RWPE2 (cell line): ENCODE data around the gene MAP2K5.

ENCODE experiments used
- ATAC-seq: fragments of 200-7000 bp; cut with Tn5 transposase; 3 replicates; pipeline ENCODE4 v1.9.1; 2021; ENCODE audit warnings: low read depth
- DNase-seq: peaks from one replicate; pipeline ENCODE4 v3.0.0-alpha.2; 2020; ENCODE audit warnings: low spot score
- H3K27ac ChIP-seq: fragments of 450-650 bp; 2 replicates; pipeline ENCODE4 v1.5.1; 2017; ENCODE audit warnings: mild to moderate bottlenecking; ENCODE audit not compliant: poor library complexity, severe bottlenecking
- H3K27me3 ChIP-seq: fragments of 250-450 bp; sonication (Bioruptor Pico); 2 replicates; pipeline ENCODE4 v1.5.1; 2021; ENCODE audit warnings: mild to moderate bottlenecking, moderate library complexity; ENCODE audit not compliant: insufficient read depth, poor library complexity, severe bottlenecking
- H3K36me3 ChIP-seq: fragments of 250-450 bp; sonication (Bioruptor Pico); 2 replicates; pipeline ENCODE4 v1.5.1; 2020; ENCODE audit warnings: low read depth, mild to moderate bottlenecking, moderate library complexity
- H3K4me1 ChIP-seq: fragments of 250-450 bp; sonication (Bioruptor Pico); 2 replicates; pipeline ENCODE4 v1.5.1; 2021; ENCODE audit warnings: mild to moderate bottlenecking, moderate library complexity; ENCODE audit not compliant: insufficient read depth, poor library complexity, severe bottlenecking
- H3K4me3 ChIP-seq: fragments of 250-450 bp; sonication (Bioruptor Pico); 2 replicates; pipeline ENCODE4 v1.5.1; 2021; ENCODE audit warnings: mild to moderate bottlenecking, moderate library complexity; ENCODE audit not compliant: severe bottlenecking
- H3K9me3 ChIP-seq: fragments of 250-450 bp; sonication (Bioruptor Pico); 2 replicates; pipeline ENCODE4 v1.5.1; 2021; ENCODE audit warnings: mild to moderate bottlenecking, moderate library complexity; ENCODE audit not compliant: severe bottlenecking
- CTCF ChIP-seq: fragments of 450-650 bp; IDR thresholded peaks from one replicate; pipeline ENCODE4 v1.5.1; 2017; ENCODE audit warnings: mild to moderate bottlenecking, moderate library complexity; ENCODE audit not compliant: poor library complexity, severe bottlenecking

Gene MAP2K5

GRCh38 chr15:67826717-67827561 is 284.4 kb downstream of the MAP2K5 start:
- H3K27me3 ChIP-seq = peaks cover 95% of the 10 kb centered on the region
- H3K4me1 ChIP-seq = no peaks in the 10 kb centered on the region
- DNase-seq (peak; percentile 57), ATAC-seq (peak; percentile 14)
- H3K36me3 ChIP-seq = no peaks in the 10 kb centered on the region
- H3K27ac ChIP-seq = no peak overlapping the region
- no peak overlapping the region for H3K4me3 ChIP-seq
- TF ChIP-seq CTCF = no peak
- H3K9me3 ChIP-seq = no peaks in the 10 kb centered on the region

GRCh38 chr15:67827562-67828277 is 285.2 kb downstream of the MAP2K5 start:
- no peak overlapping the region for H3K27ac ChIP-seq
- H3K27me3 ChIP-seq = peaks cover 95% of the 10 kb centered on the region
- ATAC-seq (peak; percentile 2; the same call in 1 of the 3 replicates), DNase-seq (peak; percentile 68)
- no peaks in the 10 kb centered on the region for H3K4me1 ChIP-seq
- TF ChIP-seq CTCF = no peak
- no peaks in the 10 kb centered on the region for H3K36me3 ChIP-seq
- no peak overlapping the region for H3K4me3 ChIP-seq
- H3K9me3 ChIP-seq = no peaks in the 10 kb centered on the region

- Histone ChIP-seq H3K4me1 (no peaks in the 10 kb centered on the region), H3K4me3 (no peak overlapping the region), H3K36me3 (no peaks in the 10 kb centered on the region), H3K27ac (no peak overlapping the region), H3K27me3 (peaks cover 96% of the 10 kb centered on the region), H3K9me3 (no peaks in the 10 kb centered on the region)
- ATAC-seq = no peak; the same call in 2 of the 3 replicates
- no peak for TF ChIP-seq CTCF
- DNase-seq = peak; percentile 63
These were observed 285.9 kb downstream of the MAP2K5 start for GRCh38 chr15:67828278-67828968.

GRCh38 chr15:67828969-67829646 is 286.6 kb downstream of the MAP2K5 start:
- Histone ChIP-seq H3K27ac (no peak overlapping the region), H3K27me3 (peaks cover 96% of the 10 kb centered on the region), H3K4me3 (no peak overlapping the region), H3K36me3 (no peaks in the 10 kb centered on the region), H3K9me3 (no peaks in the 10 kb centered on the region), H3K4me1 (no peaks in the 10 kb centered on the region)
- DNase-seq (peak; percentile 62), ATAC-seq (no peak)
- no peak for TF ChIP-seq CTCF
